Body of pancreas (tissue), 4 donors: ENCODE measurements around the gene CFAP20.

Experiments
- CTCF ChIP-seq, 7 experiments: fragments of 450-650 bp in 4 of 7; fragments of 200-600 bp in 3 of 7; sonication (generic) in 3 of 7; IDR thresholded peaks; one replicate each; pipeline ENCODE4 v1.5.1; 2016 to 2019; ENCODE audit warnings: antibody characterized with exemption in 7 of 7
- POLR2A ChIP-seq, 3 donors: fragments of 450-650 bp; IDR thresholded peaks; one replicate each; pipeline ENCODE4 v1.6.1; 2016; ENCODE audit warnings: antibody characterized with exemption in 3 of 3, mild to moderate bottlenecking in 2 of 3

GRCh38 chr16:58107228-58107627, 22.0 kb downstream of the CFAP20 start:
- TF ChIP-seq CTCF (IDR thresholded peaks at IDR 0.05) (no peak), POLR2A (IDR thresholded peaks at IDR 0.05) (no peak)
